ENCODE results near the gene LBH.

LBH gene

GRCh38 chr2:30303095-30303494 lies 71.8 kb downstream of the LBH start:
- no peak for DNase-seq (ENCODE audit: low read depth in 2 of 2)

GRCh38 chr2:30305235-30305634 lies 73.9 kb downstream of the LBH start:
- no peak for DNase-seq (ENCODE audit: low read depth in 2 of 2)

GRCh38 chr2:30306522-30306921 lies 75.2 kb downstream of the LBH start:
- DNase-seq (ENCODE audit: low read depth in 2 of 2) = no peak

GRCh38 chr2:30308280-30308679 lies 76.9 kb downstream of the LBH start:
- DNase-seq (ENCODE audit: low read depth in 2 of 2) = no peak

Measured in activated CD4-positive, alpha-beta T cell treated with anti-CD3 and anti-CD28 coated beads for 24 hours (primary cell).